ENCODE measurements around the gene UMAD1.
"Not testable (repeated sequence)": the region's sequence is repeated elsewhere in the genome, so short reads cannot be mapped to it uniquely, and the experiment has no call there.

Gene UMAD1

DNA sequence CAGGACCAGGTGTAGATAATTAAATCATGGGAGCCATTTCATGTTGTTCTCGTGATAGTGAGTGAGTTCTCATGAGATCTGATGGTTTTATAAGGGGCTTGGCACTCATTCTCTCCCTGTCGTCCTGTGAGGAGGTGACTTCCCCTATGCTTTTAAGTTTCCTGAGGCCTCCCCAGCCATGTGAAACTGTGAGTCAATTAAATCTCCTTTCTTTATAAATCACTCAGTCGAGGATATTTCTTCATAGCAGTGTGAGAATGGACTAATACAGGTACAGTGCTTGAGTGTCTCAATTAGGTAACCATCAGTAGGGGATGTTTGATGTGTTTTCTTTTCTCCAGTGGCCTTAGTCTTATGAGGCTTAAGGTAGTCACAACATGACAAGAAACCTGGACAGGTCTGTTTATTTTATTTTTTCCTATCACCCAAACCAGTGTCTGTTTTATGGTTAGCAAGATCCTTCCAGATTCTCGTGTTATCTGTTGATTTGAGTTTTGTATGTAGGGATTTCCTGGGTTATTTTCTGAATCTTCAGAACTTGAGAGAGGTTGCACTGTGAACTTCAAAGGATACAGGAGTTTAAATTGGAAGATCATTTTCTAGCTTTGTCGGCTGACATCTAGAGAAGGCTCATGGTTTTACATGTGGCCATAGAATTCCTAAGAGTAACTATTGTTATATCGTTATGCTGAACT is 32.1 kb downstream of the UMAD1 start:
- Histone ChIP-seq H3K9me3 (no peaks in the 10 kb centered on the region), H3K36me3 (peaks cover 0 to 12% (median 0%) of the 10 kb centered on the region in 3 donors), H3K27me3 (no peaks in the 10 kb centered on the region), H3K4me3 (no peak overlapping the region), H3K27ac (no peak overlapping the region), H3K4me1 (peaks cover 0 to 28% (median 4%) of the 10 kb centered on the region in 4 donors)
- intact Hi-C loops (cut with DNase I; ENCODE audit: low total_unique reads), result no loop called here
- DNase-seq, result no peak
- TF ChIP-seq CTCF (IDR thresholded peaks at IDR 0.05), result no peak

DNA sequence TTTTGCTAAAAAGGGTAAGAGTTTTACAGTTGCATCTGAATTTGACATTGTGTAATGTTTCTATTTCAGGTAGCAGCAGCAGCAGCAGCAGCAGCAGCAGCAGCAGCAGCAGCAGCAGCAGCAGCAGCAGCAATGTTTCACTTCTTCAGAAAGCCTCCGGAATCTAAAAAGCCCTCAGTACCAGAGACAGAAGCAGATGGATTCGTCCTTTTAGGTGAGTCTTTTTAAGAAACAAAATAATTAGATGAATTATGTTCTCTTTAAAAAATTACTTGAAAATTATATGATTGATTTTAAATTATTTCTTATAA is 32.6 kb downstream of the UMAD1 start:
- no peak for DNase-seq
- no peak for TF ChIP-seq CTCF (IDR thresholded peaks at IDR 0.05)
- Histone ChIP-seq H3K4me1 (peaks cover 0 to 28% (median 4%) of the 10 kb centered on the region in 4 donors), H3K27ac (no peak overlapping the region), H3K4me3 (no peak overlapping the region), H3K36me3 (peaks cover 0 to 12% (median 0%) of the 10 kb centered on the region in 3 donors), H3K9me3 (no peaks in the 10 kb centered on the region), H3K27me3 (no peaks in the 10 kb centered on the region)
- intact Hi-C loops (cut with DNase I; ENCODE audit: low total_unique reads), result no loop called here

DNA sequence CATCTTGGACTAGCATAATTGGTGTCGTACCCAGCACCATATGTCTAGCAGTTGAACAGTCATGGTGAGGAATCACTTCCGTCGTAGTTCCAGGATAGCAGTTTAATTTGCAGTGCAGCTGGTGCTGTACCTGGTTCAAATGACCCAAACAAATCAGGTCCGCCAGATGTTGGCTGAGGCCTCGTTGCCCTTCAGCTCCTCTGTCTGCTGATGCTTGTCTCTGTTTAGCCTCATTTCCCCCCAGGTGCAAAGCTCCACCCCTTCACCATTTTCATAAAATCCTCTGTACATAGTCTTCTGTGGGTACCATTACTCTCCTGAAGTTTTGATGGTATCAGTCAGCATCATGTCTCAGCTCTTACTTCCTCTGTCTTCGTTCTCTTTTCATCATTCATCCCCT is 35.1 kb downstream of the UMAD1 start:
- no peak for DNase-seq
- Histone ChIP-seq H3K4me1 (peaks cover 0 to 27% (median 4%) of the 10 kb centered on the region in 4 donors), H3K27me3 (no peaks in the 10 kb centered on the region), H3K36me3 (peaks cover 0 to 12% (median 0%) of the 10 kb centered on the region in 3 donors), H3K27ac (no peak overlapping the region), H3K4me3 (no peak overlapping the region), H3K9me3 (no peaks in the 10 kb centered on the region)
- intact Hi-C loops (cut with DNase I; ENCODE audit: low total_unique reads), result no loop called here
- no peak for TF ChIP-seq CTCF (IDR thresholded peaks at IDR 0.05)

DNA sequence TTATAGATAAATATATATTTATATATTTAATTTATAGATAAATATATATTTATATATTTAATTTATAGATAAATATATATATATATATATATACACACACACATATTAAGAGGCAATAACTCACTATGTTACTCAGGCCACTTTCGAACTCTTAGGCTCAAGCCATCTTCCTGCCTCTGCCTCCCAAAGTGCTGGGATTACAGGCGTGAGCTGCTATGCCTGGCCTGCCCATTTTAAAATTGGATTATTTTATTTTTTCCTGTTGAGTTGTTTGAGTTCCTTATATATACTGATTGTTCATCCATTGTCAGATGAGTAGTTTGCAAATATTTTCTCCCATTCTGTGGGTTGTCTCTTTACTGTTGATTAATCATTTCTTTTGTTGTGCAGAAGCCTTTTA is 39.1 kb downstream of the UMAD1 start:
- not testable (repeated sequence) for DNase-seq, H3K27ac ChIP-seq
- intact Hi-C loops (cut with DNase I; ENCODE audit: low total_unique reads), result loop anchor here (10.0 kb wide), 2 partner anchors 75 to 535 kb away; no protein-coding TSS in a partner anchor

GRCh38 chr7:7681191-7681935 is 40.8 kb downstream of the UMAD1 start:
- H3K27me3 ChIP-seq, result no peaks in the 10 kb centered on the region
- H3K27ac ChIP-seq, result peak overlapping the region in 1 of 2 donors; percentile 17
- no peaks in the 10 kb centered on the region for H3K9me3 ChIP-seq
- DNase-seq, result peak in 1 of 2 donors; percentile 41
- H3K4me1 ChIP-seq, result peaks cover 0 to 27% (median 7%) of the 10 kb centered on the region in 4 donors
- TF ChIP-seq CTCF (IDR thresholded peaks at IDR 0.05), result peak; percentile 61 to 72
- peaks cover 0 to under 1% (median 0%) of the 10 kb centered on the region in 3 donors for H3K36me3 ChIP-seq
- no peak overlapping the region for H3K4me3 ChIP-seq
- intact Hi-C loops (cut with DNase I; ENCODE audit: low total_unique reads), result loop anchor here (10.0 kb wide), 2 partner anchors 73 to 533 kb away; no protein-coding TSS in a partner anchor

More for the DNA sequence above, 39.1 kb downstream of the UMAD1 start:
- Histone ChIP-seq H3K4me1 (peaks cover 0 to 27% (median 9%) of the 10 kb centered on the region in 4 donors), H3K36me3 (peaks cover 0 to 12% (median 0%) of the 10 kb centered on the region in 3 donors)
- H3K9me3 ChIP-seq, H3K4me3 ChIP-seq, H3K27me3 ChIP-seq: not testable (repeated sequence)

GRCh38 chr7:7681936-7682329 is 41.4 kb downstream of the UMAD1 start:
- H3K36me3 ChIP-seq, result no peaks in the 10 kb centered on the region
- intact Hi-C loops (cut with DNase I; ENCODE audit: low total_unique reads), result loop anchor here (10.0 kb wide), 2 partner anchors 73 to 533 kb away; no protein-coding TSS in a partner anchor
- no peaks in the 10 kb centered on the region for H3K9me3 ChIP-seq
- no peak for DNase-seq
- TF ChIP-seq CTCF (IDR thresholded peaks at IDR 0.05), result no peak
- H3K27ac ChIP-seq, result peak overlapping the region in 1 of 2 donors; percentile 17
- peaks cover 0 to 33% (median 7%) of the 10 kb centered on the region in 4 donors for H3K4me1 ChIP-seq
- H3K4me3 ChIP-seq, result no peak overlapping the region
- no peaks in the 10 kb centered on the region for H3K27me3 ChIP-seq
